ENCODE results near the gene TP53.
A peak's percentile ranks its signal among the peaks of the same experiment; 100 is the strongest.

The TP53 gene

GRCh38 chr17:7677388-7678067 is 9.8 kb downstream of the TP53 start:
- CTCF ChIA-PET = interaction anchor here (0.6 to 1.9 kb wide), 5 partner anchors 9 to 50 kb away, joined by 3 to 10 read pairs (median 4); partner anchors contain the start of gene WRAP53
- POLR2A ChIA-PET = interaction anchor here (0.7 to 2.7 kb wide), 4 partner anchors 9 to 50 kb away, joined by 3 to 13 read pairs (median 6); partner anchors contain the start of genes ATP1B2, SAT2 and TP53
- no peaks in the 10 kb centered on the region for H3K4me1 ChIP-seq (ENCODE audit: control insufficient read depth, insufficient read depth, low read length)

GRCh38 chr17:7676533-7676932 is 10.8 kb downstream of the TP53 start:
- H3K9me3 ChIP-seq (ENCODE audit: control insufficient read depth, insufficient read depth, low read depth, low read length) = no peaks in the 10 kb centered on the region
- no peak overlapping the region for H3K4me3 ChIP-seq (ENCODE audit: low read depth, low read length)
- ChIA-PET POLR2A (interaction anchor here (0.7 to 2.7 kb wide), 4 partner anchors 10 to 132 kb away, joined by 3 to 13 read pairs (median 6); partner anchors contain the start of genes ATP1B2 and TP53), CTCF (interaction anchor here (1.2 to 1.5 kb wide), 2 partner anchors 11 to 20 kb away, joined by 4 to 5 read pairs; partner anchors contain the start of gene TP53)
- H3K4me1 ChIP-seq (ENCODE audit: control insufficient read depth, insufficient read depth, low read length) = no peaks in the 10 kb centered on the region
- TF ChIP-seq MZF1 (tag by site-specific recombination; IDR thresholded peaks at IDR 0.05; ENCODE audit: borderline replicate concordance) (no peak), KLF17 (tag by site-specific recombination; IDR thresholded peaks at IDR 0.05) (no peak), ZSCAN18 (tag by site-specific recombination; IDR thresholded peaks at IDR 0.05) (no peak), ZFHX2 (tag by site-specific recombination; conservative IDR thresholded peaks at IDR 0.05) (no peak), ZFP69B (tag by site-specific recombination; IDR thresholded peaks at IDR 0.05) (no peak), HIC1 (tag by site-specific recombination; IDR thresholded peaks at IDR 0.05) (no peak), ZNF157 (tag by site-specific recombination; IDR thresholded peaks at IDR 0.05) (no peak), SETDB1 (IDR thresholded peaks at IDR 0.05; ENCODE audit: insufficient read length, low read length) (no peak), ZSCAN23 (tag by site-specific recombination; IDR thresholded peaks at IDR 0.05) (no peak), ZNF501 (tag by site-specific recombination; IDR thresholded peaks at IDR 0.05) (no peak), ZBTB1 (tag by site-specific recombination; IDR thresholded peaks at IDR 0.05) (no peak), ZNF221 (tag by site-specific recombination; IDR thresholded peaks at IDR 0.05; ENCODE audit: borderline replicate concordance) (no peak), ZNF843 (tag by site-specific recombination; IDR thresholded peaks at IDR 0.05) (no peak), ZIC2 (tag by site-specific recombination; IDR thresholded peaks at IDR 0.05) (no peak), ZNF174 (tag by site-specific recombination; IDR thresholded peaks at IDR 0.05) (no peak), ZNF791 (tag by site-specific recombination; IDR thresholded peaks at IDR 0.05) (no peak), KLF10 (tag by site-specific recombination; IDR thresholded peaks at IDR 0.05) (no peak)
- H3K36me3 ChIP-seq (ENCODE audit: control insufficient read depth in 2 of 2, insufficient read depth in 1 of 2, low read length in 2 of 2) = peaks cover 35 to 45% of the 10 kb centered on the region in 2 experiments
- no peak overlapping the region for H3K27ac ChIP-seq (ENCODE audit: extremely low read depth, low read depth, low read length)

More at GRCh38 chr17:7677388-7678067, 9.8 kb downstream of the TP53 start:
- no peaks in the 10 kb centered on the region for H3K9me3 ChIP-seq (ENCODE audit: control insufficient read depth, insufficient read depth, low read depth, low read length)
- peaks cover 25 to 39% of the 10 kb centered on the region in 2 experiments for H3K36me3 ChIP-seq (ENCODE audit: control insufficient read depth in 2 of 2, insufficient read depth in 1 of 2, low read length in 2 of 2)
- H3K4me3 ChIP-seq (ENCODE audit: low read depth, low read length) = no peak overlapping the region
- no peak for TF ChIP-seq TSHZ1 (tag by site-specific recombination; IDR thresholded peaks at IDR 0.05; ENCODE audit: borderline replicate concordance)
- TF ChIP-seq TCF7L2 (IDR thresholded peaks at IDR 0.05; ENCODE audit: borderline replicate concordance, low read depth, low read length) = no peak
- TF ChIP-seq SCRT2 (tag by site-specific recombination; IDR thresholded peaks at IDR 0.05) = peak; percentile 81
- no peak for TF ChIP-seq ZNF16 (tag by site-specific recombination; IDR thresholded peaks at IDR 0.05; ENCODE audit: low read depth)
- TF ChIP-seq KLF1 (tag by site-specific recombination; IDR thresholded peaks at IDR 0.05) = no peak
- no peak for TF ChIP-seq ZNF416 (tag by site-specific recombination; IDR thresholded peaks at IDR 0.05)
- H3K27ac ChIP-seq (ENCODE audit: extremely low read depth, low read depth, low read length) = no peak overlapping the region
